Sigmoid colon (tissue), 7 donors: Measurements from ENCODE around the gene TMEM143. TPM values are rescaled to one million over a fixed set of nuclear protein-coding genes. Genes with fewer than 3 reads are reported as not detected.
A peak's percentile ranks its signal among the peaks of the same experiment; 100 is the strongest.

ENCODE experiments used
- DNase-seq: peaks from one replicate; pipeline ENCODE4 v3.0.0-alpha.2; 2019
- H3K27ac ChIP-seq, 4 donors: fragments of 200-600 bp; sonication (generic); one replicate each; pipeline ENCODE4 v1.5.1; 2016 to 2019; ENCODE audit warnings: mild to moderate bottlenecking in 1 of 4
- H3K27me3 ChIP-seq, 3 donors: fragments of 200-600 bp; sonication (generic); one replicate each; pipeline ENCODE4 v1.5.1; 2019; ENCODE audit warnings: mild to moderate bottlenecking in 1 of 3
- H3K36me3 ChIP-seq, 4 donors: fragments of 200-600 bp; sonication (generic); one replicate each; pipeline ENCODE4 v1.5.1; 2016 to 2019
- H3K4me1 ChIP-seq, 4 donors: fragments of 200-600 bp; sonication (generic); one replicate each; pipeline ENCODE4 v1.5.1; 2017 to 2019
- H3K4me3 ChIP-seq, 4 donors: fragments of 200-600 bp; sonication (generic); one replicate each; pipeline ENCODE4 v1.5.1; 2017 to 2019; ENCODE audit warnings: mild to moderate bottlenecking in 2 of 4, moderate library complexity in 1 of 4
- H3K9me3 ChIP-seq, 4 donors: fragments of 200-600 bp in 3 of 4; sonication (generic) in 3 of 4; one replicate each; pipeline versions ENCODE4 v1.5.1 to v1.6.1; 2013 to 2019
- EP300 ChIP-seq, 4 donors: sonication (generic); formaldehyde crosslinking; IDR thresholded peaks; one replicate each; pipeline ENCODE4 v1.6.1; 2017; ENCODE audit warnings: antibody characterized with exemption in 4 of 4
- POLR2A ChIP-seq, 2 donors: fragments of 450-650 bp; IDR thresholded peaks; one replicate each; pipeline ENCODE4 v1.6.1; 2016; ENCODE audit warnings: antibody characterized with exemption in 2 of 2, mild to moderate bottlenecking in 2 of 2, moderate library complexity in 2 of 2
- POLR2AphosphoS5 ChIP-seq, 4 donors: sonication (generic); formaldehyde crosslinking; IDR thresholded peaks; one replicate each; pipeline ENCODE4 v1.6.1; 2017; ENCODE audit warnings: antibody characterized with exemption in 4 of 4
- WGBS, 2 donors: extraction: QIAGEN DNeasy Blood & Tissue Kit; methylation state at CpG; one replicate each; pipeline ENCODE4 v1.1.7; 2013; 5-methylcytosine and 5-hydroxymethylcytosine counted together
- intact Hi-C: fragments of 100-400 bp; cut with DNase I; formaldehyde crosslinking; loops from one replicate; pipeline ENCODE4 v1.15.1; 2023
- polyA plus RNA-seq, 3 donors: library from polyadenylated mRNA; stranded (reverse); fragments of 200-250 nt; gene quantifications; one replicate each; pipeline ENCODE4 v1.2.3, GENCODE V29; 2013
- total RNA-seq, 4 donors: library from RNA; depleted of rRNA; stranded (reverse); fragments of >200 nt; gene quantifications; one replicate each; pipeline ENCODE4 v1.1.0, GENCODE V29; 2016
- TF ChIP-seq, protein P1 (sequence below), 4 experiments: fragments of 450-650 bp in 3 of 4; fragments of 200-600 bp in 1 of 4; IDR thresholded peaks; one replicate each; pipeline ENCODE4 v1.5.1; 2016 to 2019; ENCODE audit warnings: antibody characterized with exemption in 4 of 4, mild to moderate bottlenecking in 3 of 4, moderate library complexity in 2 of 4
- donor health status: healthy with polysubstance abuse.
- donor health status: Bipolar disorder and iron deficiency.
- donor health status: healthy.

TMEM143 gene
- total and polyA plus RNA-seq, 7 donors = 4.2 to 8.9 (median 6.8) TPM

DNA sequence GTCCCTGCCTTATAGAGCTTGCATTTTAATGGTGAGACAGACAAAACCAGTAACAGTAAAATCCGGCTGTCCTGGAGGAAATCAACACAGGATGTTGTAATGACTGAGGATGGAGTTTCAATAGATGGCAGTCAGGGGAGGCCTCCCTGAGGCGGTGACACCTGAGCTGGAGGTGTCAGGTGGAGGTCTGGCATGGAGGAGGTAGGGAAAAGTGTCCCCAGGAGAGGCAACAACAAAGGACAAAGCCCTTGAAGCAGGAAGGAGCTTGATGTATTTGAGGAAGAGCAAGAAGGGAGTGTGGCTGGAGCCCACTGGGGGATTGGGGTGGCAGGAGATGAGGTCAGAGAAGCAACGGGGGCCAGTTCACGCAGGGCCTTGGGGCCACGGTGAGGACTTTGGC lies 37.5 kb upstream of the TMEM143 start:
- Histone ChIP-seq H3K27ac (no peak overlapping the region), H3K4me3 (no peak overlapping the region), H3K4me1 (peaks cover 0 to 12% (median 10%) of the 10 kb centered on the region in 4 donors), H3K36me3 (no peaks in the 10 kb centered on the region), H3K9me3 (no peaks in the 10 kb centered on the region), H3K27me3 (peaks cover 19 to 35% (median 31%) of the 10 kb centered on the region in 3 donors)
- intact Hi-C loops = loop anchor here (5.0 kb wide), 1 partner anchor 41 kb away; no protein-coding TSS in a partner anchor
- DNase-seq = no peak
- TF ChIP-seq EP300 (IDR thresholded peaks at IDR 0.05) (no peak), POLR2AphosphoS5 (IDR thresholded peaks at IDR 0.05) (no peak), POLR2A (IDR thresholded peaks at IDR 0.05) (no peak)
- 81 to 90% methylated on average over 5 of the region's 5 CpGs for whole genome bisulfite sequencing, 2 donors

DNA sequence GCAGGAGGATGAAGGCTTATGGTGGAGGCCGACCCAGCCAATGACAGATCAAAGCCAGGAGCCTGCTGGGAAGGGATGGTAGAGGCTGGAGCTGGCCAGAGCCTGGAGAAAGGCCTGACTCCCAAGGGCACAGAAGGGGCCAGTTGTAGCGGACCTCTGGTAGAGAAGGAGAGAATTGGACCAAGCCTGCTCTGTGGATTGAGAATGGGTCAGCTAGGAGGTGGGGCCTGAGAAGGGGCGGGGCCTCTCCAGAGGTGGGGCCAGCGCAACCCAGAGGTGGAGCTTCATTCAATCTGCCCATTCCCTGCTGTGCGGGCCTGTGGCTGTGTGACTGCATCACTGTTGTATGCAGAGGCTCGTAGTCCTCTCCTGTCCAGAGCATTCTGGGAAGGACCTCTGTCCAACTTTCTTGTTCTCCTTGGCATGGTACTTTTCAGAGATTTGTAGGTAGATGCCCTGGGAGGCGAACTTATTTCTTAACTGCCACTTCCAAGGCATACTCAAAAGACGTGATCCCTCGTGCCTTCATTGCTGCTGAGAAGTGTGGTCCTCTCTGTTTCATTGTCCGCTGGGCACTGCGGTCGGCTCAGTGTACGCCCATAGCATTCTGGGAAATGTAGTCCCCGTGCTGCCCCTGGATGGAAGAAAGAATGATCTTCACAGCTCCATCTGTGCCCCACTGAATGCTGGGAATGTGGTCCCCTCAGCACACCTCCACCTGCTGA lies 36.4 kb upstream of the TMEM143 start:
- H3K27ac ChIP-seq = no peak overlapping the region
- H3K27me3 ChIP-seq = peaks cover 30 to 40% (median 35%) of the 10 kb centered on the region in 3 donors
- peaks cover 0 to 12% (median 10%) of the 10 kb centered on the region in 4 donors for H3K4me1 ChIP-seq
- no peaks in the 10 kb centered on the region for H3K9me3 ChIP-seq
- no peak overlapping the region for H3K4me3 ChIP-seq
- intact Hi-C loops = loop anchor here (5.0 kb wide), 1 partner anchor 42 kb away; no protein-coding TSS in a partner anchor
- no peaks in the 10 kb centered on the region for H3K36me3 ChIP-seq
- peak; percentile 67 for DNase-seq
- TF ChIP-seq, protein P1, sequence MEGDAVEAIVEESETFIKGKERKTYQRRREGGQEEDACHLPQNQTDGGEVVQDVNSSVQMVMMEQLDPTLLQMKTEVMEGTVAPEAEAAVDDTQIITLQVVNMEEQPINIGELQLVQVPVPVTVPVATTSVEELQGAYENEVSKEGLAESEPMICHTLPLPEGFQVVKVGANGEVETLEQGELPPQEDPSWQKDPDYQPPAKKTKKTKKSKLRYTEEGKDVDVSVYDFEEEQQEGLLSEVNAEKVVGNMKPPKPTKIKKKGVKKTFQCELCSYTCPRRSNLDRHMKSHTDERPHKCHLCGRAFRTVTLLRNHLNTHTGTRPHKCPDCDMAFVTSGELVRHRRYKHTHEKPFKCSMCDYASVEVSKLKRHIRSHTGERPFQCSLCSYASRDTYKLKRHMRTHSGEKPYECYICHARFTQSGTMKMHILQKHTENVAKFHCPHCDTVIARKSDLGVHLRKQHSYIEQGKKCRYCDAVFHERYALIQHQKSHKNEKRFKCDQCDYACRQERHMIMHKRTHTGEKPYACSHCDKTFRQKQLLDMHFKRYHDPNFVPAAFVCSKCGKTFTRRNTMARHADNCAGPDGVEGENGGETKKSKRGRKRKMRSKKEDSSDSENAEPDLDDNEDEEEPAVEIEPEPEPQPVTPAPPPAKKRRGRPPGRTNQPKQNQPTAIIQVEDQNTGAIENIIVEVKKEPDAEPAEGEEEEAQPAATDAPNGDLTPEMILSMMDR (IDR thresholded peaks at IDR 0.05) = no peak
- TF ChIP-seq POLR2AphosphoS5 (IDR thresholded peaks at IDR 0.05) = peak in 1 of 4 donors; percentile 3
- 30 to 52% methylated on average over 14 of the region's 14 CpGs for WGBS, 2 donors

DNA sequence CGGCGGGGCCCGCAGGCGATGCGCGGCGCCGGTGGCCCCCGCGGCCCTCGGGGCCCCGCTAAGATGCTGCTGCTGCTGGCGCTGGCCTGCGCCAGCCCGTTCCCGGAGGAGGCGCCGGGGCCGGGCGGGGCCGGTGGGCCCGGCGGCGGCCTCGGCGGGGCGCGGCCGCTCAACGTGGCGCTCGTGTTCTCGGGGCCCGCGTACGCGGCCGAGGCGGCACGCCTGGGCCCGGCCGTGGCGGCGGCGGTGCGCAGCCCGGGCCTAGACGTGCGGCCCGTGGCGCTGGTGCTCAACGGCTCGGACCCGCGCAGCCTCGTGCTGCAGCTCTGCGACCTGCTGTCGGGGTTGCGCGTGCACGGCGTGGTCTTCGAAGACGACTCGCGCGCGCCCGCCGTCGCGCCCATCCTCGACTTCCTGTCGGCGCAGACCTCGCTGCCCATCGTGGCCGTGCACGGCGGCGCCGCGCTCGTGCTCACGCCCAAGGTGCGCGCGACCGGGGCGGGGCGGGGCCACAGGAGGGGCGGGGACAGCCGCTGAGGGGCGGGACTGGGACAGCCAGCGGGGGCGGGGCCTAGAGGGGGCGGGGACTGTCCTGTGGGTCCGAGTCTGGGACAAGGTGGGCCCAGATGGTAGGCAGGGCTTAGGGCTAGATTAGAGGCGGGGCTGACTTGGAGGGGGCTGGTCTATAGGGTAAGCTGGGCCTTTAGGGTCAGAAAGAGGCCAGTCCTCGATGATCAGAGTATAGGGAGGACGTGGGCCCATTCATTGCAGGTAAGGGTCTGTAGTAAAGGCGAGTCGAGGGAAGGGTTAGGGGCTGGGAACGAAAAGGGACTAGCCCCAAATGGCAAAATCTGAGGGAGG lies 34.9 kb upstream of the TMEM143 start:
- DNase-seq = peak; percentile 76
- 5 to 6% methylated on average over 104 of the region's 104 CpGs for WGBS, 2 donors
- Histone ChIP-seq H3K27ac (peak overlapping the region in 1 of 4 donors; percentile 14), H3K9me3 (no peaks in the 10 kb centered on the region), H3K4me3 (peak overlapping the region in 3 of 4 donors; percentile 26 to 46 (median 36)), H3K27me3 (peaks cover 45 to 55% (median 50%) of the 10 kb centered on the region in 3 donors), H3K4me1 (peaks cover 0 to 26% (median 22%) of the 10 kb centered on the region in 4 donors), H3K36me3 (no peaks in the 10 kb centered on the region)
- intact Hi-C loops = no loop called here
- no peak for TF ChIP-seq EP300 (IDR thresholded peaks at IDR 0.05)

DNA sequence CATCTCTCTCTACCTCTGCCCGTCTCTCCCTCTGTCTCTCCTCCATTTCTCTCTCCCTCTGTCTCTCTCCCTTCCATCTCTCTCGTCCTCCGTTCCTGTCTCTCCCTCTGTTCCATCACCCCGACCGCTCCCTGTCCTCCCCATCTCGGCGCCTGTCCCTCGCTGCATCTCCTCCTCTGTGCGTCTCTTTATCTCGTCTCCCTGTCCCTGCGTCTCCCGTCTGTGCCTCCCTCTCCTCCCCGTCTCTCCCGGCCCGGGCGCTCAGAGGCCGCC lies 34.3 kb upstream of the TMEM143 start:
- no peak for TF ChIP-seq EP300 (IDR thresholded peaks at IDR 0.05)
- no peak for TF ChIP-seq POLR2A (IDR thresholded peaks at IDR 0.05)
- TF ChIP-seq, protein P1 (IDR thresholded peaks at IDR 0.05) = no peak
- TF ChIP-seq POLR2AphosphoS5 (IDR thresholded peaks at IDR 0.05) = no peak
- no peak for DNase-seq
- Histone ChIP-seq H3K4me1 (peaks cover 0 to 31% (median 26%) of the 10 kb centered on the region in 4 donors), H3K36me3 (no peaks in the 10 kb centered on the region), H3K27ac (no peak overlapping the region), H3K27me3 (peaks cover 45 to 61% (median 55%) of the 10 kb centered on the region in 3 donors), H3K9me3 (no peaks in the 10 kb centered on the region), H3K4me3 (peak overlapping the region in 3 of 4 donors; percentile 26 to 46 (median 36))
- intact Hi-C loops = no loop called here
- 1 to 3% methylated on average over 17 of the region's 17 CpGs for WGBS, 2 donors

DNA sequence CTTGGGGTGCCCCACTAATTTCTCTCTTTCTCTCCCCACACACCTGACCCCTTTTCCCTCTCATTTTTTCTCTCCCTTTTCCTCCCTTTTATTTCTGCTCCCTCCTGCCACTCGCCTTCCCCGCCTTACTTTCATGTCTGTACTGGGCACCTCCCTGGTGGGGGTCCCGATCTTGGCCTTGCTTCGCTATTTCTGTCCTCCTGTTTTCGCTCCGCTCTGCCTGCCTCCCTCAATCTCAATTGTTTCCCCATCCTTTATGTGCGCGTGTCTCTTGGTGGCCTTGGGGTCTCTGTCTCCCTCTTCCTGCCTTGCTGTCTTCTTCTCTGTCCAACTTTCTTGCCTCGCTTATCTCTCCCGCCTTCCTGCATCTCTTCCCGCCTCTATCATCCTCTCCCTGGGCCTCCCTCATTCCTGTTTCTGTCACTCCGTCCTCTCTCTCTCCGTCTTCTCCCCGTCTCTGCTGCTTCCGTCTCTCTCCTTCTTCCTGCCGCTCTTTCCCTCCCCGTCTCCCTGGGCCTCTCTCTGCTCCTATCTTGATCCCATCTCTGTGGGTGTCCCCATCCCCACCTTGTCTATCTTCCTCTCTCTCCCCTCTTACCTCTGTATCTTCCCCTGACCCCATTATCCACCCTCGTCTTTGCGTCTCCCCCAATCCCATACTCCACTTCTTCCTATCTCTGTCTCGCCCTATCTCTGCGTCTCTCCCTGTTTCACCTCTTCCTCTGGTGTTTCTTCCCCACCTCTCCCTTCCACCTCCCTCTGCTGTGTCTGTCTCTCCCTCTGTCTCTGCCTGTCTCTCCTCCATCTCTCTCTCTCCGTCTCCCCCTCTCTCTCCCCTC lies 33.7 kb upstream of the TMEM143 start:
- no peaks in the 10 kb centered on the region for H3K36me3 ChIP-seq
- no peak for DNase-seq
- intact Hi-C loops = no loop called here
- WGBS, 2 donors = 47% methylated on average over 22 of the region's 22 CpGs
- no peak for TF ChIP-seq POLR2AphosphoS5 (IDR thresholded peaks at IDR 0.05)
- TF ChIP-seq POLR2A (IDR thresholded peaks at IDR 0.05) = no peak
- TF ChIP-seq, protein P1 (IDR thresholded peaks at IDR 0.05) = no peak
- no peak for TF ChIP-seq EP300 (IDR thresholded peaks at IDR 0.05)
- peak overlapping the region in 2 of 4 donors; percentile 36 to 46 for H3K4me3 ChIP-seq
- no peaks in the 10 kb centered on the region for H3K9me3 ChIP-seq
- H3K27me3 ChIP-seq = peaks cover 45 to 67% (median 61%) of the 10 kb centered on the region in 3 donors
- no peak overlapping the region for H3K27ac ChIP-seq
- H3K4me1 ChIP-seq = peaks cover 0 to 31% (median 26%) of the 10 kb centered on the region in 4 donors
